MM.1S (cell line): Measurements from ENCODE around the gene SULT1C2.

Experiments used
- DNase-seq: peaks from one replicate; pipeline ENCODE4 v3.0.0-alpha.2; 2015
- H2AFZ ChIP-seq: fragments of 300-600 bp; sonication (generic); 2 replicates; pipeline ENCODE4 v1.6.0; 2016; ENCODE audit warnings: antibody characterized with exemption, low read length
- H3F3A ChIP-seq: fragments of 300-600 bp; sonication (generic); 2 replicates; pipeline ENCODE4 v1.6.1; 2016; ENCODE audit warnings: mild to moderate bottlenecking, antibody characterized with exemption, low read length, moderate library complexity, mixed read lengths; ENCODE audit not compliant: insufficient read depth
- H3K27ac ChIP-seq: fragments of 300-600 bp; sonication (generic); 2 replicates; pipeline ENCODE4 v1.5.1; 2016; ENCODE audit warnings: mild to moderate bottlenecking, low read length
- H3K27me3 ChIP-seq: fragments of 300-600 bp; sonication (generic); replicated peaks from 2 replicates; pipeline ENCODE4 v1.6.0; 2016; ENCODE audit warnings: low read length; ENCODE audit not compliant: insufficient read depth
- H3K36me3 ChIP-seq: fragments of 300-600 bp; sonication (generic); replicated peaks from 2 replicates; pipeline ENCODE4 v1.6.1; 2016; ENCODE audit warnings: mild to moderate bottlenecking, low read length, mixed read lengths; ENCODE audit not compliant: insufficient read depth
- H3K4me1 ChIP-seq: fragments of 300-600 bp; sonication (generic); 2 replicates; pipeline ENCODE4 v1.6.1; 2016; ENCODE audit warnings: low read length, mixed read lengths
- H3K4me2 ChIP-seq: fragments of 300-600 bp; sonication (generic); 2 replicates; pipeline ENCODE4 v1.6.0; 2016; ENCODE audit warnings: low read depth, low read length
- H3K4me3 ChIP-seq: fragments of 300-600 bp; sonication (generic); 2 replicates; pipeline ENCODE4 v1.5.1; 2016; ENCODE audit warnings: low read length, mixed read lengths
- H3K79me2 ChIP-seq: fragments of 300-600 bp; sonication (generic); 2 replicates; pipeline ENCODE4 v1.6.1; 2016; ENCODE audit warnings: mixed run types, low read length, mixed read lengths
- H3K9ac ChIP-seq: fragments of 300-600 bp; sonication (generic); 2 replicates; pipeline ENCODE4 v1.6.1; 2016; ENCODE audit warnings: low read length, mixed read lengths
- H3K9me2 ChIP-seq: fragments of 300-600 bp; sonication (generic); replicated peaks from 2 replicates; pipeline ENCODE4 v1.6.1; 2016; ENCODE audit warnings: mild to moderate bottlenecking, low read length, mixed read lengths; ENCODE audit not compliant: insufficient read depth
- H3K9me3 ChIP-seq: fragments of 300-600 bp; sonication (generic); replicated peaks from 2 replicates; pipeline ENCODE4 v1.6.1; 2016; ENCODE audit warnings: mild to moderate bottlenecking, low read length, mixed read lengths; ENCODE audit not compliant: insufficient read depth
- H4K20me1 ChIP-seq: fragments of 300-600 bp; sonication (generic); 2 replicates; pipeline ENCODE4 v1.6.1; 2016; ENCODE audit warnings: mild to moderate bottlenecking, low read length, moderate library complexity, mixed read lengths; ENCODE audit not compliant: insufficient read depth
- EZH2 ChIP-seq: fragments of 300-600 bp; sonication (generic); optimal IDR thresholded peaks from 2 replicates; pipeline ENCODE3; 2017; ENCODE audit warnings: low read depth, mild to moderate bottlenecking, antibody characterized with exemption, low read length, mixed read lengths
- EZH2phosphoT487 ChIP-seq: fragments of 300-600 bp; sonication (generic); IDR thresholded peaks from 2 replicates; pipeline ENCODE4 v1.6.1; 2018; ENCODE audit warnings: antibody characterized with exemption, low read length
- TF ChIP-seq, protein P1 (sequence below): fragments of 300-600 bp; sonication (generic); IDR thresholded peaks from 2 replicates; pipeline ENCODE4 v1.5.1; 2016; ENCODE audit warnings: antibody characterized with exemption, low read length, mixed read lengths

The SULT1C2 gene

DNA sequence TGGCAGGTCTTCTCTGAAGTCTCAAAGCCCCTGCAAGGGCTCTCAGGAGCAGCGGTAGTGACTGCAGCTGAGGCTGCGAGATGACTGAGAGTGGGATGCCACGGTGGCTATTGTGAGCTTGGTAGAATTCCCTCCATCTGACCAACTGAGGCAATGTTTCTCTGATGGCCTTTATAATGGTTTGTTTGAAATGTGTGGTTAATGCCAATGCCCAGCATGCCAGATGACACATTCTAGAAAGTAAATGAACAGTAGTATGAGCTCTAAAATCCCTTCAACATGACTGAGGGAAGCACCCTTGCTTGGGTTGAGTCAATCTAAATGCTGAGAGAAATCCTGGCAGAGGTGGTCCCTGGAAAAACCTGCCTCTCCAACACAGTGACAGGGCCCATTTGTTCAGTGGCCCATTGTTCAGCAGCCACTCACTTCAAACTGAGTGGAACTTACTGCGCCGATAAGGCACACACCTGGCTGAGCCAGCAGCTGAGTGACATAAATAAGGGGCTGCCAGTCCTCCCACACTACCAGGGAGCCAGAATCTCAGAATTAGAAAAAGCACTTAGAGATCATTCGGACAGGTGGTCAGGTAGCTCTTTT lies 31.7 kb downstream of the SULT1C2 start:
- TF ChIP-seq EZH2 (no peak), EZH2phosphoT487 (no peak)
- TF ChIP-seq, protein P1, sequence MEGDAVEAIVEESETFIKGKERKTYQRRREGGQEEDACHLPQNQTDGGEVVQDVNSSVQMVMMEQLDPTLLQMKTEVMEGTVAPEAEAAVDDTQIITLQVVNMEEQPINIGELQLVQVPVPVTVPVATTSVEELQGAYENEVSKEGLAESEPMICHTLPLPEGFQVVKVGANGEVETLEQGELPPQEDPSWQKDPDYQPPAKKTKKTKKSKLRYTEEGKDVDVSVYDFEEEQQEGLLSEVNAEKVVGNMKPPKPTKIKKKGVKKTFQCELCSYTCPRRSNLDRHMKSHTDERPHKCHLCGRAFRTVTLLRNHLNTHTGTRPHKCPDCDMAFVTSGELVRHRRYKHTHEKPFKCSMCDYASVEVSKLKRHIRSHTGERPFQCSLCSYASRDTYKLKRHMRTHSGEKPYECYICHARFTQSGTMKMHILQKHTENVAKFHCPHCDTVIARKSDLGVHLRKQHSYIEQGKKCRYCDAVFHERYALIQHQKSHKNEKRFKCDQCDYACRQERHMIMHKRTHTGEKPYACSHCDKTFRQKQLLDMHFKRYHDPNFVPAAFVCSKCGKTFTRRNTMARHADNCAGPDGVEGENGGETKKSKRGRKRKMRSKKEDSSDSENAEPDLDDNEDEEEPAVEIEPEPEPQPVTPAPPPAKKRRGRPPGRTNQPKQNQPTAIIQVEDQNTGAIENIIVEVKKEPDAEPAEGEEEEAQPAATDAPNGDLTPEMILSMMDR, result no peak
- Histone ChIP-seq H2AFZ (no peak overlapping the region), H3K27me3 (no peaks in the 10 kb centered on the region), H3K4me3 (no peak overlapping the region), H3K9me3 (no peaks in the 10 kb centered on the region), H3K36me3 (no peaks in the 10 kb centered on the region), H4K20me1 (no peaks in the 10 kb centered on the region), H3K27ac (no peak overlapping the region), H3K4me1 (no peaks in the 10 kb centered on the region), H3F3A (no peaks in the 10 kb centered on the region), H3K79me2 (no peaks in the 10 kb centered on the region), H3K9ac (no peak overlapping the region), H3K9me2 (no peaks in the 10 kb centered on the region), H3K4me2 (no peak overlapping the region)
- no peak for DNase-seq

DNA sequence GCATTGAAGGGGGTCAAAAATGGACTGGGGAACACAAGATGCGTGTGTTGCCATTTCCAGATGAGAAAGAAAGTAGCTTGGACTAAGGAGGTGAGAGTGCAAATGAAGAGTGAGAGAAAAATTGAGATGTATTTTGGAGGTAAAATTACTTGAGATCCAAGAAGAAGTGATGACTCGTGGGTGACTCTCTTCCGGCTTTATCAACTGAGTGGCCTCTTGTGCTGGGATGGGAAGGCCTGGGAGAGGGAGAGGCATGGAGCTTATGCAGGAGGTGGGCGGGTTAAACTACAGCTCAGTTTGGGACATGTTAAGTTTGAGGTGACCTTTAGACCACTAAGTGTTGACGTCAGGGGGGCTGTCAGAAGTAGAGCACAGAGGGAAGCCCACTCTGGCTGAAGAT lies 34.9 kb downstream of the SULT1C2 start:
- no peaks in the 10 kb centered on the region for H3K9me3 ChIP-seq
- H3K4me2 ChIP-seq, result no peak overlapping the region
- no peaks in the 10 kb centered on the region for H3K27me3 ChIP-seq
- no peaks in the 10 kb centered on the region for H3K36me3 ChIP-seq
- no peak for DNase-seq
- no peaks in the 10 kb centered on the region for H3F3A ChIP-seq
- H2AFZ ChIP-seq, result no peak overlapping the region
- no peaks in the 10 kb centered on the region for H3K79me2 ChIP-seq
- H3K27ac ChIP-seq, result no peak overlapping the region
- TF ChIP-seq, protein P1, result no peak
- TF ChIP-seq EZH2phosphoT487 (no peak), EZH2 (no peak)
- H3K4me3 ChIP-seq, result no peak overlapping the region
- no peaks in the 10 kb centered on the region for H4K20me1 ChIP-seq
- H3K9me2 ChIP-seq, result no peaks in the 10 kb centered on the region
- no peaks in the 10 kb centered on the region for H3K4me1 ChIP-seq
- H3K9ac ChIP-seq, result no peak overlapping the region

GRCh38 chr2:108324531-108325255 lies 36.0 kb downstream of the SULT1C2 start:
- no peak for DNase-seq

More at GRCh38 chr2:108324531-108325255, 36.0 kb downstream of the SULT1C2 start:
- Histone ChIP-seq H3K4me1 (no peaks in the 10 kb centered on the region), H3K79me2 (no peaks in the 10 kb centered on the region), H3K4me2 (no peak overlapping the region), H3K9ac (no peak overlapping the region), H3K27ac (no peak overlapping the region), H3K27me3 (no peaks in the 10 kb centered on the region), H4K20me1 (no peaks in the 10 kb centered on the region), H3K4me3 (no peak overlapping the region), H2AFZ (no peak overlapping the region), H3F3A (no peaks in the 10 kb centered on the region), H3K9me3 (no peaks in the 10 kb centered on the region), H3K9me2 (no peaks in the 10 kb centered on the region), H3K36me3 (no peaks in the 10 kb centered on the region)
- TF ChIP-seq, protein P1, result no peak
- no peak for TF ChIP-seq EZH2phosphoT487
- no peak for TF ChIP-seq EZH2
